ENCODE measurements around the gene GPR108. TPM values are rescaled to one million over a fixed set of nuclear protein-coding genes. Genes with fewer than 3 reads are reported as not detected.

Gene GPR108
- total RNA-seq, 2 experiments from 2014 or later = 77.2 to 100 TPM

Small RNA genes within 50 kb of the gene (microRNA-seq; reads per million reads assigned to microRNA genes)
- gene MIR6791 = not detected

Other genes with a start within 250 kb of the GPR108 start
- 1 to 10 TPM; 7.5 to 8.1 TPM for gene TUBB4A, start 235.3 kb downstream of the GPR108 start, total RNA-seq
- gene TNFSF9, start 206.6 kb downstream of the GPR108 start, total RNA-seq = 10 to 100 TPM in 1 of 2 experiments, 1 to 10 TPM in 1; 4.7 to 18.5 TPM
- gene CD70, start 146.4 kb downstream of the GPR108 start, total RNA-seq = 100 to 1,000 TPM in 1 of 2 experiments, 10 to 100 TPM in 1; 74.3 to 184 TPM
- gene TNFSF14, start 67.4 kb downstream of the GPR108 start, total RNA-seq = 10 to 100 TPM; 31.1 to 55.9 TPM
- 1 to 10 TPM in 1 of 2 experiments, under 1 TPM in 1; 0.67 to 1.0 TPM for gene C3, start 16.9 kb downstream of the GPR108 start, total RNA-seq
- 10 to 100 TPM; 13.7 to 22.2 TPM for gene TRIP10, start 2.1 kb upstream of the GPR108 start, total RNA-seq
- 10 to 100 TPM; 13.8 to 22.3 TPM for gene SH2D3A, start 29.9 kb upstream of the GPR108 start, total RNA-seq
- gene VAV1, start 35.1 kb upstream of the GPR108 start, total RNA-seq = 100 to 1,000 TPM in 1 of 2 experiments, 10 to 100 TPM in 1; 98.5 to 114 TPM
- gene ADGRE1, start 150.0 kb upstream of the GPR108 start, total RNA-seq = under 1 TPM; 0.44 to 0.54 TPM

All from activated CD8-positive, alpha-beta memory T cell treated with anti-CD3 and anti-CD28 coated beads, Interleukin-2, amount 10 ng/mL, durations not matched to agents 7 days and 5 days (primary cell).